ENCODE results near the gene GABRB3.
A peak's percentile ranks its signal among the peaks of the same experiment; 100 is the strongest.

GABRB3 gene

GRCh38 chr15:26641144-26641543 lies 131.7 kb downstream of the GABRB3 start:
- H3K27ac ChIP-seq (ENCODE audit: poor library complexity, severe bottlenecking): no peak overlapping the region
- H3K4me3 ChIP-seq (ENCODE audit: severe bottlenecking): no peak overlapping the region
- DNase-seq (ENCODE audit: low spot score): no peak
- peaks cover 2% of the 10 kb centered on the region for H3K9me3 ChIP-seq (ENCODE audit: severe bottlenecking)
- no peak for TF ChIP-seq CTCF (IDR thresholded peaks at IDR 0.05; ENCODE audit: poor library complexity, severe bottlenecking)
- H3K4me1 ChIP-seq (ENCODE audit: insufficient read depth, poor library complexity, severe bottlenecking): no peaks in the 10 kb centered on the region
- no peak for ATAC-seq (ENCODE audit: low read depth)
- no peaks in the 10 kb centered on the region for H3K27me3 ChIP-seq (ENCODE audit: insufficient read depth, poor library complexity, severe bottlenecking)
- no peaks in the 10 kb centered on the region for H3K36me3 ChIP-seq (ENCODE audit: low read depth)

GRCh38 chr15:26640601-26641000 lies 132.3 kb downstream of the GABRB3 start:
- no peak for ATAC-seq (ENCODE audit: low read depth)
- no peak overlapping the region for H3K27ac ChIP-seq (ENCODE audit: poor library complexity, severe bottlenecking)
- H3K27me3 ChIP-seq (ENCODE audit: insufficient read depth, poor library complexity, severe bottlenecking): no peaks in the 10 kb centered on the region
- no peak for DNase-seq (ENCODE audit: low spot score)
- no peaks in the 10 kb centered on the region for H3K36me3 ChIP-seq (ENCODE audit: low read depth)
- peaks cover 4% of the 10 kb centered on the region for H3K9me3 ChIP-seq (ENCODE audit: severe bottlenecking)
- no peak for TF ChIP-seq CTCF (IDR thresholded peaks at IDR 0.05; ENCODE audit: poor library complexity, severe bottlenecking)
- H3K4me3 ChIP-seq (ENCODE audit: severe bottlenecking): no peak overlapping the region
- no peaks in the 10 kb centered on the region for H3K4me1 ChIP-seq (ENCODE audit: insufficient read depth, poor library complexity, severe bottlenecking)

- Histone ChIP-seq H3K4me1 (ENCODE audit: insufficient read depth, poor library complexity, severe bottlenecking) (no peaks in the 10 kb centered on the region), H3K4me3 (ENCODE audit: severe bottlenecking) (no peak overlapping the region), H3K27me3 (ENCODE audit: insufficient read depth, poor library complexity, severe bottlenecking) (no peaks in the 10 kb centered on the region), H3K27ac (ENCODE audit: poor library complexity, severe bottlenecking) (no peak overlapping the region), H3K36me3 (ENCODE audit: low read depth) (no peaks in the 10 kb centered on the region), H3K9me3 (ENCODE audit: severe bottlenecking) (peaks cover 5% of the 10 kb centered on the region)
- TF ChIP-seq CTCF (IDR thresholded peaks at IDR 0.05; ENCODE audit: poor library complexity, severe bottlenecking): no peak
- no peak for ATAC-seq (ENCODE audit: low read depth)
- no peak for DNase-seq (ENCODE audit: low spot score)
Measured at GRCh38 chr15:26639966-26640365, 132.9 kb downstream of the GABRB3 start.

GRCh38 chr15:26635614-26636013 lies 137.3 kb downstream of the GABRB3 start:
- DNase-seq (ENCODE audit: low spot score) (no peak), ATAC-seq (ENCODE audit: low read depth) (no peak)
- no peak overlapping the region for H3K27ac ChIP-seq (ENCODE audit: poor library complexity, severe bottlenecking)
- H3K4me3 ChIP-seq (ENCODE audit: severe bottlenecking): no peak overlapping the region
- H3K4me1 ChIP-seq (ENCODE audit: insufficient read depth, poor library complexity, severe bottlenecking): no peaks in the 10 kb centered on the region
- no peaks in the 10 kb centered on the region for H3K36me3 ChIP-seq (ENCODE audit: low read depth)
- H3K9me3 ChIP-seq (ENCODE audit: severe bottlenecking): peaks cover 2% of the 10 kb centered on the region
- H3K27me3 ChIP-seq (ENCODE audit: insufficient read depth, poor library complexity, severe bottlenecking): peaks cover 3% of the 10 kb centered on the region
- no peak for TF ChIP-seq CTCF (IDR thresholded peaks at IDR 0.05; ENCODE audit: poor library complexity, severe bottlenecking)

GRCh38 chr15:26635105-26635504 lies 137.8 kb downstream of the GABRB3 start:
- no peaks in the 10 kb centered on the region for H3K4me1 ChIP-seq (ENCODE audit: insufficient read depth, poor library complexity, severe bottlenecking)
- no peak overlapping the region for H3K4me3 ChIP-seq (ENCODE audit: severe bottlenecking)
- no peak for TF ChIP-seq CTCF (IDR thresholded peaks at IDR 0.05; ENCODE audit: poor library complexity, severe bottlenecking)
- H3K27ac ChIP-seq (ENCODE audit: poor library complexity, severe bottlenecking): no peak overlapping the region
- peaks cover 2% of the 10 kb centered on the region for H3K9me3 ChIP-seq (ENCODE audit: severe bottlenecking)
- peaks cover 3% of the 10 kb centered on the region for H3K27me3 ChIP-seq (ENCODE audit: insufficient read depth, poor library complexity, severe bottlenecking)
- no peaks in the 10 kb centered on the region for H3K36me3 ChIP-seq (ENCODE audit: low read depth)
- ATAC-seq (ENCODE audit: low read depth): 0 out of 3 replicates have a peak, but pooled peaks have one; percentile 36
- no peak for DNase-seq (ENCODE audit: low spot score)

Data from RWPE2 (cell line).